ENCODE measurements around the gene RTN4RL1.
"Not testable (repeated sequence)": the region's sequence is repeated elsewhere in the genome, so short reads cannot be mapped to it uniquely, and the experiment has no call there.

The RTN4RL1 gene

GRCh38 chr17:1913702-1914101, 111.4 kb downstream of the RTN4RL1 start:
- DNase-seq, result no peak

- no peak for DNase-seq
Observed at GRCh38 chr17:1912146-1912545, 113.0 kb downstream of the RTN4RL1 start.

- DNase-seq, result no peak
Observed at GRCh38 chr17:1909985-1910384, 115.1 kb downstream of the RTN4RL1 start.

GRCh38 chr17:1908699-1909309, 116.3 kb downstream of the RTN4RL1 start:
- peak; percentile 54 to 61 for DNase-seq

GRCh38 chr17:1907909-1908698, 117.0 kb downstream of the RTN4RL1 start:
- peak; percentile 4 for DNase-seq

- no peak for DNase-seq
Observed at GRCh38 chr17:1907216-1907631, 117.9 kb downstream of the RTN4RL1 start.

GRCh38 chr17:1906662-1907101, 118.5 kb downstream of the RTN4RL1 start:
- DNase-seq, result no peak

- DNase-seq, result no peak
Observed at GRCh38 chr17:1905190-1905913, 119.8 kb downstream of the RTN4RL1 start.

- no peak for DNase-seq
Observed at GRCh38 chr17:1904273-1905182, 120.6 kb downstream of the RTN4RL1 start.

GRCh38 chr17:1899403-1900000, 125.6 kb downstream of the RTN4RL1 start:
- no peak for DNase-seq

GRCh38 chr17:1898872-1899271, 126.3 kb downstream of the RTN4RL1 start:
- DNase-seq, result no peak

GRCh38 chr17:1898332-1898731, 126.8 kb downstream of the RTN4RL1 start:
- DNase-seq, result no peak

GRCh38 chr17:1897105-1897656, 128.0 kb downstream of the RTN4RL1 start:
- no peak for DNase-seq

- no peak for DNase-seq
Observed at GRCh38 chr17:1896243-1897104, 128.7 kb downstream of the RTN4RL1 start.

- not testable (repeated sequence) for DNase-seq
Observed at GRCh38 chr17:1895479-1895878, 129.7 kb downstream of the RTN4RL1 start.

- DNase-seq, result no peak
Observed at GRCh38 chr17:1894753-1895339, 130.3 kb downstream of the RTN4RL1 start.

GRCh38 chr17:1890758-1891450, 134.2 kb downstream of the RTN4RL1 start:
- no peak for DNase-seq

- no peak for DNase-seq
Observed at GRCh38 chr17:1888741-1889140, 136.4 kb downstream of the RTN4RL1 start.
